GM20000 (cell line): ENCODE results near the gene TMBIM4.

Source experiments
- DNase-seq: peaks from one replicate; pipeline ENCODE4 v3.0.0; 2012; ENCODE audit warnings: low spot score
- CTCF ChIP-seq: IDR thresholded peaks from 2 replicates; pipeline ENCODE4 v1.5.1; 2012; ENCODE audit warnings: mild to moderate bottlenecking, control low read depth; ENCODE audit errors: extremely low read depth, missing control alignments

The TMBIM4 gene

GRCh38 chr12:66159123-66159522 lies 10.7 kb downstream of the TMBIM4 start:
- no peak for TF ChIP-seq CTCF
- no peak for DNase-seq

GRCh38 chr12:66156654-66157053 lies 13.1 kb downstream of the TMBIM4 start:
- DNase-seq, result no peak
- TF ChIP-seq CTCF, result no peak

GRCh38 chr12:66154776-66155175 lies 15.0 kb downstream of the TMBIM4 start:
- DNase-seq, result no peak
- no peak for TF ChIP-seq CTCF

GRCh38 chr12:66152732-66153131 lies 17.1 kb downstream of the TMBIM4 start:
- no peak for TF ChIP-seq CTCF
- DNase-seq, result no peak

- DNase-seq, result no peak
These were observed 19.9 kb downstream of the TMBIM4 start for GRCh38 chr12:66149702-66150398.

GRCh38 chr12:66144791-66145754 lies 24.7 kb downstream of the TMBIM4 start:
- TF ChIP-seq CTCF, result no peak
- DNase-seq, result no peak

More at GRCh38 chr12:66149702-66150398, 19.9 kb downstream of the TMBIM4 start:
- TF ChIP-seq CTCF, result no peak

GRCh38 chr12:66143868-66144267 lies 25.9 kb downstream of the TMBIM4 start:
- no peak for DNase-seq
- TF ChIP-seq CTCF, result no peak
